HuH-7 (cell line): ENCODE measurements around the gene FTL.

Experiments
- DNase-seq: peaks from one replicate; pipeline ENCODE4 v3.0.0; 2011; ENCODE audit warnings: low spot score

Gene FTL

GRCh38 chr19:48966541-48967345 is 1.6 kb downstream of the FTL start:
- no peak for DNase-seq

DNA sequence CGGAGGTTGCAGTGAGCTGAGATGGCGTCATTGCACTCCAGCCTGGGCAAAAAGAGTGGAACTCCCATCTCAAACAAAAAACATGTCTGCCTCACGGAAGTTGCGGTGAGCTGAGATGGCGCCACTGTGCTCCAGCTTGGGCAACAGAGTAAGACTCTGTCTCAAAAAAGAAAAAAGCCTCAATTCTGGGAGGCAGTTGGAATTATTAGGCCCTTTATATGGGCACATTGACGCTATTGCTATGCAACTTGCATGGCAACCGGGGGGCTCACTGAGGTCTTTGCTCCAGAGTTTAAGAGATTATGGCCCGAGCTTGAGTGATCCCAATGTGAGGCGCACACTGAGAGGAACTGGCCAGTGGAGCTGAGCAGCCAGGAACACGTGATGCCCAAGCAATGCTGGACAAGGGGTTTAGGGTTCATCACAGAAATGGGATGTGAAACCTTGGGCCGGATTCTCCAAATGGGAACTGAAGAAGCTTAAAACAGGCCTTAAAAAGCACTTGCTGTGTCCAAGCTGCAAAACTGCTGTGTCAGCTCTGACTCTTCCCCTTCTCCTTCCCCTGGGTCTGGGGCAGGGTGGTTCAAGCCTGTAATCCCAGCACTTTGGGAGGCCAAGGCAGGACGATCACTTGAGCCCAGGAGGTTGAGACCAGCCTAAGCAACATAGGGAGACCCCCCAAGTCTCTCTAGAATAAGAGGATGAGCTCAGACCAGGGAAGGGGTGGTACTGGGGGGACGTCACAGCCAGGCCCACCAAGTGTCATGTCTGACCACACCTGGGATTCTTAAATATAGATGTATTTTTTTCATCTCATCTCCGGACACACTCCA is 2.5 kb downstream of the FTL start:
- no peak for DNase-seq

DNA sequence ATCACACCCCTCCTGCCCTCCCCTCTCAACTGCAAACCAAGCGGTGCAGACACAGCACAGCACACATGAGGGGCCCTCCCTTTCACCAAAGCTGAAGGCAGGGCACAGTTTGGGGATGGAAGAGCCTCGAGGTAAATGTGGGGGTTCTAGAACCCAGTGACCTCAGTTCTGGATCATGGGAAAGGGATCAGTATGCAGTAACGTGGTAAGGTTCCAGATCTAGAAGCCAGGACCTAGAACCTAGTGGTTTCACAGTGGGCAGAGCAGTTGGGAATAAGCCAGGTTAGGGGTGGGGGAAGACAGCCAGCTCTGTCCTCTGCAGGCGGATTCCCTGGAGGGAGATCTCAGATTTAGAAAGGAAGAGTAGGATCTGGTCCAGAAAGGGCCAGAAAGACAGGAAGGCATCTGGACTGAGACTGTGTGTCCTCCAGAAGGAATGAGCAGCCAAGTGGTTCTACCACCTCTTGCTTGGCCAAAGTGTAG is 3.1 kb downstream of the FTL start:
- no peak for DNase-seq

DNA sequence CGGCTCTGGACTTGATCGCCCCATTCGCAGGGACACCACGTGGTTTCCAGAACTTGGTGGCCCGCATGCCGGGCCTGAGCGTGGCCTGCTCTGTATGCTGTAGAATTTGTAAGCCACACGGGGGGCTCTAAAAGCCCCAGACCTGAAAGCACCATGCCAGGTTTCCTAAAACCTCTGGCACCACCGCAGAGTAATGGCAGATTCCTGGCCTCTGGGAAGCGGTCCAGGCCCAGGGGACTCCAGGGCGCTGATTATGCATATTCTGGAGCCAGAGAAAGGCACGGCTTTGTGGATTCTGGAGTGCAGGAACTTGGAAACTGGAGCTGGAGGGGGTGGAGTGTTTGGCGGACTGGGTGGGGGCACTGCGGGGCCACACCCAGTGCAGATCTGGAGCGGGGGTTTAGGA is 3.7 kb downstream of the FTL start:
- no peak for DNase-seq

GRCh38 chr19:48969276-48970138 is 4.4 kb downstream of the FTL start:
- DNase-seq, result no peak

- no peak for DNase-seq
Observed at GRCh38 chr19:48970139-48970766, 5.1 kb downstream of the FTL start.

- peak; percentile 83 for DNase-seq
Observed at GRCh38 chr19:48970923-48971395, 5.8 kb downstream of the FTL start.

- no peak for DNase-seq
Observed at GRCh38 chr19:48975947-48976847, 11.1 kb downstream of the FTL start.

- no peak for DNase-seq
Observed at GRCh38 chr19:48977061-48977460, 12.0 kb downstream of the FTL start.

DNA sequence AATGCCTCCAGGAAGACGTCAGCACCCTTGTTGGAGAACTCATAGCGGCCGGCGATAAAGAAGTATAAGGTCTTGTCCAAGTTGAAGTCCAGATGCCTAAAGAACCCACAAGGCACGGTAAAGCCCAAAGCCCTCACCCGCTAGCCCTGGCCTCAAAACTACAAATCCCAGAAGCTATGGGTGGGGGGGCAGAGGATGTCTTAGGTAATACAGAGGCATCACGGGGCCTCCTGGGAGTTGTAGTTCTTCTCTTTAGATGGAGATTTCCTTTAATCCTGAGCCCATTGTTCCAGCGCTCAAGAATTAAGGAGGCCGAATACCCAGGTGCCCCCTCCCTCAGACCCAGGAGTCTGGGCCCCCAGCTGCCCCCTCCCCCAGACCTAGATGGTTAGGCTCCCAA is 17.2 kb downstream of the FTL start:
- no peak for DNase-seq

- no peak for DNase-seq
Observed at GRCh38 chr19:48985711-48986110, 20.6 kb downstream of the FTL start.

GRCh38 chr19:48986211-48986610 is 21.1 kb downstream of the FTL start:
- DNase-seq, result no peak

DNA sequence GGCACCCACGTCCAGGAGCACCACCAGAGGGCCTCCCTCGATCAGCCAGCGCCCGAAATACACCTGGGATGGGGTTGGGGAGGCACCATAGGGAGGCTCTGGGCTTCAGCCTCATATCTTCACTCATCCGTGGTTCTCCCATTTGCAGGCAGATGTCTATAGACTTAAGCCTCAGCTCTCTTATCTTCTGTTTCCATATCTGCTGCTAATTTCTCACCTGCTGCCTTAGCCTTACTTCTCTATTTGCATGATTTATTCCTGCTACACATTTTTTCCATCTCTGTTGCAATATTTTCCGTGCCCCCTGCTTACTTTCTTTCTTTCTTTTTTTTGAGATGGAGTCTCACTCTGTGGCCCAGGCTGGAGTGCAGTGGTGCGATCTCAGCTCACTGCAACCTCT is 22.2 kb downstream of the FTL start:
- DNase-seq, result no peak

DNA sequence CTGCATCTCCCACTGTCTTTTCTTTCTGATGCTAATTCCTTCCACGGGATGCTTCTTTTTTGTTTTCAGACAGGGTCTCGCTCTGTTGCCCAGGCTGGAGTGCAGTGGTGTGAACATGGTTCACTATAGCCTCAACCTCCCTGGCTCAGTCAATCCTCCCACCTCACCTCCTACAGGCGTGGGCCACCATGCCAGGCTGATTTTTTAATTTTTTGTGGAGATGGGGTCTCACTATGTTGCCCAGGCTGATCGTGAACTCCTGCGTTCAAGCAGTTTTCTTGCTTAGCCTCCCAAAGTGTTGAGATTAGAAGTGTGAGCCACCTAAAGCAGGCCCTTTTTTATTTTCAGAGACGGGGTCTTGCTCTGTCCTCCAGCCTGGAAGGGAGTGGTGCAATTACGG is 23.2 kb downstream of the FTL start:
- DNase-seq, result no peak

GRCh38 chr19:48988860-48989259 is 23.8 kb downstream of the FTL start:
- DNase-seq, result no peak

DNA sequence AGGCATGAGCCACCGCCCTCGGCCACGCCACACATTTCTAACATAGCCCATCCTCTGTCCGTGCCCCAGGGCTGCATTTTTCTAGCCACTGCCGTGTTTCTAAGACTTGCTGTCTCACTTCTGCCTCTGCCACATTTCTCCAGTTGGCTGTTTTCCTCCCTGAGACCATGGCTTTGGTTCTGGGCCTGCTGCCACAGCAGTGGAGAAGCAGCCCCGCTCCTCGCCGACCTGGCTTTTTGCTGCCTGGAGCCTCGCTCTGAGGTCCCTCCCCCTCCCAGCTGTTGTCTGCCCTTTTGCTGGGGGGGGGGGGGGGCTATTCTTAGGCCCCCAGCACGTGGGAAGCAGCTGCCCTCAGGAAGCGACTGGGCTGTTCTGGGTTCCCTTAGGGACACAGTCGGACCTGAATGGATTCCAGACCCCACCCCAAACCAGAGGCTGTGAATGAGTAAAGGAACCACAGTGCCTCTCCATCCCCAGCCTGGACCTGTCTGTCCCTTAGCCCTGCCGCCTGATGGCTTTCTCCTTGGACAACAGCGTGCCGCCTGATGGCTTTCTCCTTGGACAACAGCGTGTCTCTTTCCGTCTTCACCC is 24.7 kb downstream of the FTL start:
- DNase-seq, result no peak

DNA sequence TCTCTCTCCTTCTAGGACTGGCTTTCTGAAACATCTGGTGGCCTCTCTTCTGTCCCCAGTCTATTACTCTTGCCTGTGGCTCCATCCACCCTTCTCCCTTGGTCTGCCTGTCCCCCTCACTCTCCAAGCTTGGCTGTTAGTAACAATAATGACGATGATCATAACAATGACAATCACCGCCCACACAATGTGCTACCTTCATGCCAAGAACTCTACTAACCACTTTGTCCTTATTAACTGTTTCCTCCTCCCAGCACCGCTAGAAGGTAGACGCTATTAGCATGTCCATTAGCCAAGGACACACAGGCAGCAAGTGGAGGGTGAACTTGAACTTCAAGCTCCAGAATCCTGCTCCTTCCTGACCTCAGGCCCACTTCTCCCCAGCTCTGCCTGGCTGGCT is 25.3 kb downstream of the FTL start:
- no peak for DNase-seq

DNA sequence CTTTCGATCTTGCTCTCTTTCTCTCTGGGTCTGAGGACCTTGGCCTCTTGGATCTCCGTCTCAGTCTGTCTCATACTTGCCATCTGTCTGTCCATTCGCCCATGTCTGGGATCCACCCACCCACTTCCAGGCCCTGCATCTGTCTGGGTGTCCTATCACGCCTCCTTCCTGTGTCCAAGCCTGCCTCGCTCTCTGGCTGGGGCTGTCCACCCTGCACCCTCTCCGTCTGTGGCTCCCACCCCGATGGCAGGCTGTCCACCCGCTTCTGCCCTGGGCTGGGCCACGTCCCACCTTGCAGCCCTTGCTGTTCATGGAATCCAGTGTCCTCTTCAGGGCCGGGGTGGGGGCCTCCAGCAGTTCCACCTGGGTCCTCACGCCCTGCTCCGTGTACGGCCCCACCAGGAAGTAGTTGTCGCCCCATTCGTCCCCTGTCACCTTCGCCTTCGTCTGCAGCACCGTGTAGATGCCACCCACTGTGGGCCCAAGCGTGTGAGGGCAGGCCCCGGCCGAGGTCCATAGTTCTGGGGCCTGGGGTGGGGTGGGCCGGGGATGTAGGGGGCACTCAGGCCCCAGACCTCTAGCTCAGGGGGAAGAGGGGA is 26.0 kb downstream of the FTL start:
- DNase-seq, result no peak

GRCh38 chr19:48991873-48992580 is 26.9 kb downstream of the FTL start:
- DNase-seq, result no peak
